Activated T-cell treated with anti-CD3 and anti-CD28 coated beads, Interleukin-2, amount 50 U/mL, for 4 hours (primary cell): ENCODE data around the gene EIPR1. TPM values are rescaled to one million over a fixed set of nuclear protein-coding genes. Genes with fewer than 3 reads are reported as not detected.

Experiments
- ATAC-seq, 2 donors: fragments of 200-7000 bp; cut with Tn5 transposase; one replicate each; pipeline ENCODE4 v1.10.0; 2021
- DNase-seq: peaks from one replicate; pipeline ENCODE4 v3.0.0-alpha.2; 2020
- H3K27me3 Mint-ChIP-seq: one replicate; pipeline ENCODE4 v1.8.0; 2021; ENCODE audit warnings: low read depth, mixed read lengths
- H3K36me3 Mint-ChIP-seq: one replicate; pipeline ENCODE4 v1.8.0; 2022; ENCODE audit warnings: mixed read lengths; ENCODE audit not compliant: insufficient read depth
- H3K4me1 Mint-ChIP-seq: one replicate; pipeline ENCODE4 v1.8.0; 2021; ENCODE audit warnings: low read depth, mixed read lengths
- H3K4me3 Mint-ChIP-seq: one replicate; pipeline ENCODE4 v1.8.0; 2021; ENCODE audit warnings: mild to moderate bottlenecking, moderate library complexity, mixed read lengths
- H3K9me3 Mint-ChIP-seq: one replicate; pipeline ENCODE4 v1.8.0; 2021; ENCODE audit warnings: mixed read lengths
- total RNA-seq, 3 donors: library from RNA; stranded (reverse); gene quantifications; one replicate each; pipeline ENCODE4 v1.2.1, GENCODE V29; 2021

EIPR1 gene
- total RNA-seq, 3 donors from 2014 or later: 36.3 to 39.5 (median 37.2) TPM

GRCh38 chr2:3224681-3225080, 152.9 kb downstream of the EIPR1 start:
- H3K36me3 Mint-ChIP-seq: peaks cover 16% of the 10 kb centered on the region
- H3K4me1 Mint-ChIP-seq: peaks cover 45% of the 10 kb centered on the region
- no peak for DNase-seq
- no peak overlapping the region for H3K4me3 Mint-ChIP-seq
- ATAC-seq: no peak
- H3K9me3 Mint-ChIP-seq: peaks cover 12% of the 10 kb centered on the region
- no peaks in the 10 kb centered on the region for H3K27me3 Mint-ChIP-seq

GRCh38 chr2:3223080-3223923, 154.3 kb downstream of the EIPR1 start:
- Mint-ChIP-seq H3K4me3 (peak overlapping the region; percentile 55), H3K9me3 (peaks cover 12% of the 10 kb centered on the region), H3K4me1 (peaks cover 44% of the 10 kb centered on the region), H3K36me3 (peaks cover 15% of the 10 kb centered on the region), H3K27me3 (no peaks in the 10 kb centered on the region)
- DNase-seq (peak; percentile 72), ATAC-seq (peak; percentile 93)

GRCh38 chr2:3222636-3223035, 155.0 kb downstream of the EIPR1 start:
- H3K9me3 Mint-ChIP-seq: peaks cover 12% of the 10 kb centered on the region

GRCh38 chr2:3219536-3219935, 158.1 kb downstream of the EIPR1 start:
- no peak for ATAC-seq
- Mint-ChIP-seq H3K27me3 (no peaks in the 10 kb centered on the region), H3K36me3 (peaks cover 8% of the 10 kb centered on the region), H3K4me3 (no peak overlapping the region), H3K4me1 (peaks cover 53% of the 10 kb centered on the region), H3K9me3 (peaks cover 7% of the 10 kb centered on the region)
- DNase-seq: no peak

More at GRCh38 chr2:3222636-3223035, 155.0 kb downstream of the EIPR1 start:
- DNase-seq (peak; percentile 30), ATAC-seq (peak; percentile 72 to 77)
- Mint-ChIP-seq H3K4me1 (peaks cover 47% of the 10 kb centered on the region), H3K4me3 (peak overlapping the region; percentile 55), H3K27me3 (no peaks in the 10 kb centered on the region), H3K36me3 (peaks cover 14% of the 10 kb centered on the region)

- H3K4me3 Mint-ChIP-seq: no peak overlapping the region
Observed at GRCh38 chr2:3217646-3218045, 160.0 kb downstream of the EIPR1 start.

GRCh38 chr2:3216841-3217495, 160.7 kb downstream of the EIPR1 start:
- no peak for DNase-seq
- no peaks in the 10 kb centered on the region for H3K9me3 Mint-ChIP-seq
- H3K36me3 Mint-ChIP-seq: peaks cover 20% of the 10 kb centered on the region
- H3K27me3 Mint-ChIP-seq: no peaks in the 10 kb centered on the region
- peaks cover 27% of the 10 kb centered on the region for H3K4me1 Mint-ChIP-seq
- no peak overlapping the region for H3K4me3 Mint-ChIP-seq
- ATAC-seq: peak; percentile 23 to 49

More at GRCh38 chr2:3217646-3218045, 160.0 kb downstream of the EIPR1 start:
- DNase-seq (no peak), ATAC-seq (no peak)
- H3K4me1 Mint-ChIP-seq: peaks cover 34% of the 10 kb centered on the region
- H3K27me3 Mint-ChIP-seq: no peaks in the 10 kb centered on the region
- peaks cover 14% of the 10 kb centered on the region for H3K36me3 Mint-ChIP-seq
- no peaks in the 10 kb centered on the region for H3K9me3 Mint-ChIP-seq

GRCh38 chr2:3214806-3215404, 162.7 kb downstream of the EIPR1 start:
- Mint-ChIP-seq H3K4me1 (peaks cover 24% of the 10 kb centered on the region), H3K36me3 (peaks cover 30% of the 10 kb centered on the region), H3K27me3 (no peaks in the 10 kb centered on the region), H3K9me3 (no peaks in the 10 kb centered on the region), H3K4me3 (no peak overlapping the region)
- ATAC-seq (peak; percentile 40 to 77), DNase-seq (no peak)

- H3K36me3 Mint-ChIP-seq: peaks cover 34% of the 10 kb centered on the region
- H3K4me1 Mint-ChIP-seq: peaks cover 24% of the 10 kb centered on the region
- ATAC-seq: no peak
- no peak for DNase-seq
- H3K4me3 Mint-ChIP-seq: no peak overlapping the region
- H3K27me3 Mint-ChIP-seq: no peaks in the 10 kb centered on the region
- no peaks in the 10 kb centered on the region for H3K9me3 Mint-ChIP-seq
Observed at GRCh38 chr2:3214065-3214464, 163.6 kb downstream of the EIPR1 start.

GRCh38 chr2:3212984-3213383, 164.6 kb downstream of the EIPR1 start:
- ATAC-seq (no peak), DNase-seq (no peak)
- peaks cover 24% of the 10 kb centered on the region for H3K4me1 Mint-ChIP-seq
- no peaks in the 10 kb centered on the region for H3K9me3 Mint-ChIP-seq
- no peaks in the 10 kb centered on the region for H3K27me3 Mint-ChIP-seq
- H3K36me3 Mint-ChIP-seq: peaks cover 34% of the 10 kb centered on the region
- no peak overlapping the region for H3K4me3 Mint-ChIP-seq

GRCh38 chr2:3212061-3212362, 165.6 kb downstream of the EIPR1 start:
- Mint-ChIP-seq H3K36me3 (peaks cover 34% of the 10 kb centered on the region), H3K27me3 (no peaks in the 10 kb centered on the region), H3K4me3 (no peak overlapping the region), H3K4me1 (peaks cover 19% of the 10 kb centered on the region), H3K9me3 (no peaks in the 10 kb centered on the region)
- ATAC-seq (no peak), DNase-seq (no peak)

GRCh38 chr2:3211256-3212060, 166.2 kb downstream of the EIPR1 start:
- H3K9me3 Mint-ChIP-seq: no peaks in the 10 kb centered on the region
- peaks cover 13% of the 10 kb centered on the region for H3K4me1 Mint-ChIP-seq
- DNase-seq (no peak), ATAC-seq (no peak)
- H3K27me3 Mint-ChIP-seq: no peaks in the 10 kb centered on the region
- peaks cover 38% of the 10 kb centered on the region for H3K36me3 Mint-ChIP-seq
- no peak overlapping the region for H3K4me3 Mint-ChIP-seq

GRCh38 chr2:3210257-3210656, 167.4 kb downstream of the EIPR1 start:
- no peaks in the 10 kb centered on the region for H3K9me3 Mint-ChIP-seq
- peaks cover 6% of the 10 kb centered on the region for H3K4me1 Mint-ChIP-seq
- ATAC-seq: no peak
- no peak for DNase-seq
- H3K4me3 Mint-ChIP-seq: no peak overlapping the region
- no peaks in the 10 kb centered on the region for H3K27me3 Mint-ChIP-seq
- peaks cover 40% of the 10 kb centered on the region for H3K36me3 Mint-ChIP-seq

- no peak for DNase-seq
- Mint-ChIP-seq H3K27me3 (no peaks in the 10 kb centered on the region), H3K4me1 (no peaks in the 10 kb centered on the region), H3K36me3 (peaks cover 38% of the 10 kb centered on the region), H3K4me3 (no peak overlapping the region), H3K9me3 (no peaks in the 10 kb centered on the region)
- no peak for ATAC-seq
Observed at GRCh38 chr2:3209258-3209657, 168.4 kb downstream of the EIPR1 start.

- H3K36me3 Mint-ChIP-seq: peaks cover 34% of the 10 kb centered on the region
- no peaks in the 10 kb centered on the region for H3K9me3 Mint-ChIP-seq
- no peaks in the 10 kb centered on the region for H3K4me1 Mint-ChIP-seq
- DNase-seq: no peak
- no peak for ATAC-seq
- H3K27me3 Mint-ChIP-seq: no peaks in the 10 kb centered on the region
- H3K4me3 Mint-ChIP-seq: no peak overlapping the region
Observed at GRCh38 chr2:3208591-3208990, 169.0 kb downstream of the EIPR1 start.
